Stimulated activated CD4-positive, alpha-beta T cell treated with anti-CD3 and anti-CD28 coated beads, Interleukin-15, amount 100 ng/mL, for 1 hour (primary cell): ENCODE data around the gene SOS1.
"Not testable (repeated sequence)": the region's sequence is repeated elsewhere in the genome, so short reads cannot be mapped to it uniquely, and the experiment has no call there.

ENCODE experiments used
- DNase-seq, 2 donors: peaks; one replicate each; pipeline ENCODE4 v3.0.0-alpha.2; 2020; ENCODE audit warnings: low read depth in 1 of 2, low spot score in 1 of 2

SOS1 gene

DNA sequence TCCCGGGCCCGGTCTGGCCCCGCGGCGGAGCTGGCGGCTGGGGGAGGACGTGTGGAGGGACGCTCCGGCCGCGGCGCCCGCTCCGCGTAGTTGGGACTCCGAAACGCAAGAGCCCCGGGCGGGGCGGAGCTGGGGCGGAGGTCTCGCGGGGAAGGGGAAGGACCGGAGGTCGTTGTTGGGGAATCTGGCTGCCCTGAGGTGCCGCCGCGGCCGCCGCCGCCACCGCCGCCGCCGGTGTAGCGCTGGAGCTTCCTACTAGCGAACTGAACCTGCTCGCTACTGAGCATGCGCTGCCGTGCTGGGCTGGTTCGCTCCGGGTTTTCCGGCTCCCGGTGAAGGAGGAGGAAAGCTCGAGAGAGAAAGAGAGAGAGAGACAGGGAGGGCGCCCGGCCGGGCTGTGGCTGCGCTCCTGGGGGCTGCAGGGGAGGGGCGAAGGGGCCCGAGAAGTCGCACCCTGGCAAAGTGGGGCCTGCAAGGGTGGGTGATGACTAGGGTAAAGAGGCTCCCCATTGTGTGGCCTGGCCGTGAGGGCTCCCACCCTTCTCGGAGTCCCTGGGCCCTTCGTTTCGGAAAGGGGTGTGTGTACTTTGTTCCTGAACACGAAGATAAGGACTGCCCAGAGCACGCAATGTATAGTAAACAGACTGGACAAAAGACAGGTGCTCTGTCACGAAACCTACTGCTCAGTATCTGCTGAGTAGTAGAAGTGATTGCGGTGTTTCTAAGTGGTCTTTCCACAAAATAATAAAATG is at the start of gene SOS1:
SOS1 (minus strand) TSS at position 281 of the 752 bp plus-strand sequence. CDS start 629 bp downstream, outside the sequence.
- peak; percentile 79 to 87 for DNase-seq

DNA sequence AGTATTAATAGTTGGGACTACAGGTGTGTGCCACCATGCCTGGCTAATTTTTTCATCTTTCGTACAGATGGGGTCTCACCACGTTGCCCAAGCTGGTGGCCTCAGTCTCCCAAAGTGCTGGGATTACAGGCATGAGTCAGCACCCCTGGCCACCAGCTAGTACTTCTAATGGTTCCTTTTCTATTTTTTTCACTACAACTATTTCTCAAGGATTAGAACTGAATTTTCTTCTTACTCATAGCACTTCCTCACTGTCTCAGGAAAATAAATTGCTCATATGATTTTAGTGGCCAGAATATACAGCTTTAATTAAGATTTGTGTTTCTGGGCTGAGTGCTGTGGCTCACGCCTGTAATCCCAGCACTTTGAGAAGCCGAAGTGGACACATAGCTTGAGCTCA is 43.2 kb upstream of the SOS1 start:
- no peak for DNase-seq

DNA sequence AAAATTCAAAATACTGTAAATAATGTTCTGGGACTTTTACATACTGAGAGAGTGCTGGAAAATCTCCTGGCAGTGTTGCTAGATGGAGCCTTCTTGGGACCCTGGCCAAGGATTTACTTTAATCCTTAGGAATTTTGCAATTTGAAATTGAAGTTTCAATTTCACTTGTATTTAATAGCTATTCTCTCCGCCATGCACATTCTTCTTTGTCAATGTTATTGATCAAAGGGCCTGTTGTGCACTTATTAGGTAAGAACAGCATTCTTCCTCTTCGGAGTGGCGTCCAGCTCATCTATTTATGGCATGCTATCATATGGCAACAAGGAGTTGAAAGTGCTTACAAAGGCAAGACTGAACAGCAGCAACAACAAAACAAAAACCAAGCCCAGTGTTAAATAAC is 40.1 kb upstream of the SOS1 start:
- no peak for DNase-seq

DNA sequence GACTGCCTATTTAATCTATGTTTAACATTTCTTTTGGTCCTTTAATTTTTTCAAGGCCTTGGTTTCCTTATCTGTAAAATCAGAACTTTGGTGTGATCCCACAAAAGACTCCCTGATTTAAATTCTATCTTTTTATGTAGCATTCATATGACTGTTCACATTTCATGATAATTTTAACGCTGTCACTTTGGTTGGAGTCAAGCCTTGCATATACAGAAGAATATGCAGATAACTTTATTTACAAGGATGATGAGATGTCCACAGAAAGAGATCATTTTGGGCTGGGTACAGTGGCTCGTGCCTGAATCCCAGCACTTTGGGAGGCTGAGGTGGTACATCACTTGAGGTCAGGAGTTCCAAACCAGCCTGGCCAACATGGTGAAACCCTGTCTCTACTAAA is 38.4 kb upstream of the SOS1 start:
- no peak for DNase-seq

DNA sequence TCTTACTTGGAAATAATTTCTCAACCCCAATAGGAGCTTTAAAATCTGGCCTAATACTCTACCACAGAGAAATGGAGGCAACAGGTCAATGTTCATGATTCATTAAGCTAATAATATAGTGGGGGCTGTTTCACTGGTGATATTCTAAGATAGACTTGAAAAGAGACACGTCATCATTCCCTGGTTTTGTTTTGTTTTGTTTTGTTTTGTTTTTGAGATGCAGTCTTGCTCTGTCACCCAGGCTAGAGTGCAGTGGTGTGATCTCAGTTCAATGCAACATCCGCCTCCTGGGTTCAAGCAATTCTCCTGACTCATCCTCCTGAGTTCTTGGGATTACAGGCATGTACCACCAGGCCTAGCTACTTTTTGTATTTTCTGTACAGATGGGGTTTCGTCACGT is 37.5 kb upstream of the SOS1 start:
- no peak for DNase-seq

DNA sequence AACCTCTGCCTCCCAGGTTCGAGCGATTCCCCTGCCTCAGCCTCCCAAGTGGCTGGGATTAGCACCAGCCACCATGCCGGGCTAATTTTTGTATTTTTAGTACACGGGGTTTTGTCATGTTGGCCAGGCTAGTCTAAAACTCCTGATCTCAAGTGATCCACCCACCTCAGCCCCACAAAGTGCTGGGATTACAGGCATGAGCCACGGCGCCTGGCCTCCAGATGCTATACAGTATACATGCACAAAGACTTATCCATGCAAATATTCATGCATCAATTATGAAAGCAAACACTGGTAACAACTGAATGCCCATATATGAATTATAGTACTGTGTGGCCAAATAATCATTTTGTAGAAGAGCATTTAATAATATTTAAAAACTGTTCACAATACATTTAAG is 36.0 kb upstream of the SOS1 start:
- DNase-seq, result no peak

DNA sequence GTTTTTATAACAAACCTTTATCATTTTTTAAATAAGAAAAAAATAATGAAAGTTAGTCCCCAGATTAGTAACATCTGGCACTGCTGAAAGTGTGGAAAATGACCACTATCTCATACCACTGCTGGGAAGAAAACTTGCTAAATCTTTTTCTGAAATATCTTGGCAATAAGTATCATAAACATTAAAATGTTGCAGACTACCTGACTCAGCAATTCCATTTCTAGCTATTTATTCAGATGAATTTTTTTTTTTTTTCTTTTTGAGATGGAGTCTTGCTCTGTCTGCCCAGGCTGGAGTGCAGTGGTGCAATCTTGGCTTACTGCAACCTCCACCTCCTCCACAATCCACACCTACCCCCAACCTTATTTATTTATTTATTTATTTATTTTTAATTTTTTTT is 35.3 kb upstream of the SOS1 start:
- DNase-seq, result no peak

DNA sequence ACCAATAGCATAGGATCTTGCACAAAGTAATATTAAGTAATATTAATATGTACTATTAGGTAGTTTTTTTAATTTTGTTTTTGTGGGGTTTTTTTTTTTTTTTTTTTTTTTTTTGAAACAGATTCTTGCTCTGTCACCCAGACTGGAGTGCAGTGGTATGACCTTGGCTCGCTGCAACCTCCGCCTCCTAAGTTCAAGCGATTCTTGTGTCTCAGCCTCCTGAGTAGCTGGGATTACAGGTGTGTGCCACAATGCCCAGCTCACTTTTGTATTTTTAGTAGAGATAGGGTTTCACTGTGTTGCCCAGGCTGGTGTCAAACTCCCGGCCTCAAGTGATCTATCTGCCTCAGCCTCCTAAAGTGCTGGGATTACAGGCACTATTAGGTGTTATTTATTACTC is 34.7 kb upstream of the SOS1 start:
- not testable (repeated sequence) for DNase-seq

DNA sequence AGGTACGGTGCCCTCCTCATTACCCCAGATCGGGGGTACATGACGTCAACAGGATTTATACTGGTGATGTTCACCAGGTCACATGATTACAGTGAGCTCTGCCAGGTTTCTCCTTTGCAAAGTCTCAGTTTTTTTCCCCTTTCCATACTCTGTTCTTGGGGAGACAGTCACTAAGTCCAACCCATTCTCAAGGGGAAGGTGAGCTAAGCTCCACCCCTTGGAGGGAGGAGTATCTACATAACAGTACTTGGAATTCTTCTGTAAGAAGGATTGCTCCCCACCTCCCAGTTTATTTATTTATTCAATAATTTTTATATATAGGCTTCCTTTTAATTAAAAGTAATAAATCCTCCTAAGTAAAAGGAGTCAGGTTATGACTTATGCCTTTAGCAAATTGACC is 34.1 kb upstream of the SOS1 start:
- no peak for DNase-seq

DNA sequence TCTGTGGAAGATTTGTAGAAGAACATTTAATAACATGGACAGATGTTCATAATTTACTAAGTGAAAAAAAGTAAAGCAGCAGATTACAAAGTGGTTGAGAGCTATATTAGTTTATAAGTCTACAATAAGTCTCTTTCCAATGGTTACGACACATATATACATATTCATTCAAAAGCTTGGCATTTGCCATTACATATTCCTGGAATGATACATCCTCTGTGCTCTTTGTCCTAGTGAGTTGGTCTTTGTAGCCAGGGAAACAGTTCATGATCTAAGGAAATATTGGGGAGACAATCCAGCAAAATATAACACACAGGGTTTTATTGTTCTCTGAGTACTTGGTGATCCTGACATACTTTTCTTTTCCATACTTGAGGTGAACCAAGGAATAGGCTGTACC is 32.5 kb upstream of the SOS1 start:
- DNase-seq, result no peak

DNA sequence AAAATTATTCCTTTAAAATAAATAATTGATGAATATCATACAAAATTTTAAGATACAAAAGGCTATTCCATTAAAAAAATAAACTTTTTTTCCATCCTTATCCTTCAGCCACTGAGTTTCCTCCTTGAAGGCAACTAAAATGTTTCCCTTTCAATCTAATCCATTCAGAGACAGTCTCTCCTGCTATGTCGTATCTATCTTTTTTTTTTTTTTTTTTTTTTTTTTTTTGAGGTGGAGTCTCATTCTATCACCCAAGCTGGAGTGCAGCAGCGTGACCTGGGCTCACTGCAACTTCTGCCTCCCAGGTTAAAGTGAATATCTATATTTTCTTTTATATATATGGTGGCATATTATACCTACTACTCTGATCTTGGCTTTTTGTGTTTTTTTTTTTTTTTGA is 31.7 kb upstream of the SOS1 start:
- DNase-seq, result no peak

DNA sequence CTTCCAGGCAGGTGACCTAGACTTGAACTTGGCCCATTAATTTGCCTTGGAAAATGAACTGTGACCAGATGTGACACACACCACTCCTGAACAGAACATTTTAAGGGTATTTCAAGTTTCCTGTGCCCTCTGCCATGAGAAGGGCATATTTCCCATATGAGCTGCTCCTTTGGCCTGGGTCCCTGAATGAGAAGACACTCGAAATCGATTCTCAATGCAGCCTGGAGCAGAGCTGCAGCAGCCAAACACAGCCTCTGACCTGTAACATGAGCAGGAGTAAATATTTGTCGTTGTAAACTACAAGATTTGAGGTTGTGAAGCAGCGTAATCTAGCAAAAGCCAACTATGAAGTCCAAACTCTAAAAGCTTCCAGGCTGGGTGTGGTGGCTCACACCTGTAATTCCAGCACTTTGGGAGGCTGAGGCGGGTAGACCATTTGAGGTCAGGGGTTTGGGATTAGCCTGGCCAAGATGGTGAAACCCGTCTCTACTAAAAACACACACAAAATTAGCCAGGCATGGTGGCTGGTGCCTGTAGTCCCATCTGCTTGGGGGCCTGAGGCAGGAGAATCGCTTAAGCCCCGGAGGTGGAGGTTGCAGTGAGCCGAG is 30.1 kb upstream of the SOS1 start:
- no peak for DNase-seq

DNA sequence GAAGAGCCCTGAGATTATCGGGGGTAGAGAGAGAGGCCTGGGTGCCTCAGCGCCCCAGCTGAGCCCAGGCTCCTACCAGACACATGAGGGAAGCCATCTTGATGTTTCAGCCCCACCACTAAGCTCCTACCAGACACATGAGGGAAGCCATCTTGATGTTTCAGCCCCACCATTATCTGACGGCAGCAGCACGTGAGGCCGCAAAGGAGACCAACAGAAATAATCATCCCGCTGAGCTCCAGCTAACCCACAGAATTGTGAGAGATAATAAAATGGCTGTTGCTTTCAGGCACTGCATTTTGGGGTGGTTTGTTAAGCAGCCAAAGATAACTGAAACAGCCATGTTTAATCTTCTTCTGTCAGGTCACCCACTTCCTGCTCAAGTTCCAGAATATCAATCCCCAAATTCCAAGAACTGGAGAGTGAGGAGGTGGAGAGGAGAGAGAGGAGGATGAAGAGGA is 29.3 kb upstream of the SOS1 start:
- no peak for DNase-seq

DNA sequence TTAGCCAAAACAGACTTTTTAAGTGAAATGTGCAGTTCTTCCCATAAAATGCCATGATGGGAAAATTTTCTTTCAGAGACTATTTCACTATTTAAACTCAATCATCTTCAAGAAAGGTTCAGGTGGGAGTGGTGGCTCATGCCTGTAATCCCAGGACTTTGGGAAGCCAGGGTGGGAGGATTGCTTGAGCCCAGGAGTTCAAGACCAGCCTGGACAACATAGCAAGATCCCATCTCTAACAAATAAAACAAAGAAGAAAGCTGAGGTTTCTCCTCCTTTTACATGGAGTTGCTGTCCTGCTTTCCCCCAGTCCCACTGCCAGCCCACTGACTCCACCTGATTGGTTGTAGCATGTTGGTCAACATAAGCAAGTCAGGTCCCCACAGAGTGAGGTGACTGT is 25.8 kb upstream of the SOS1 start:
- no peak for DNase-seq

DNA sequence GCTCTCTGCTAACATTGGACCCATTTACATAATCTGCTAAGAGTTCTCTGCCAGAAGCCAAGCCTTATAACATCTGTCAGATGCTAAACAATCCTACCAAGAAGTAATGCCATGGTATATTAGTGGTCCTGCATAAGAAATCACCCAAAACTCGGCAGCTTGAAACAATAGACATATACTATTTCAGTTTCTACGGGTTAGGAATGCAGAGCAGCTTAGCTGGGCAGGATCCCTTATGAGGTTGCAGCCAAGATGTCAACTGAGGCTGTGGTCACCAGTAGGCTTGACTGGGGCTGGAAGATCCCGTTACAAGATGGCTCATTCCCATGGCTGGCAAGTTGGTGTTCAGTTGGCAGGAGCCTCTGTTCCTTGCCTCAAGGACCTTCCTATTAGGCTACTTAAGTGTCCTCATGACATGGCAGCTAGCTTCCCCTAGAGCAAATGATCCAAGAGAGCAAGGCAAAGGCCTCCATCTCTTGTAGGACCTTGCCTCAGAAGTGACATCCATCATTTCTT is 25.1 kb upstream of the SOS1 start:
- no peak for DNase-seq

DNA sequence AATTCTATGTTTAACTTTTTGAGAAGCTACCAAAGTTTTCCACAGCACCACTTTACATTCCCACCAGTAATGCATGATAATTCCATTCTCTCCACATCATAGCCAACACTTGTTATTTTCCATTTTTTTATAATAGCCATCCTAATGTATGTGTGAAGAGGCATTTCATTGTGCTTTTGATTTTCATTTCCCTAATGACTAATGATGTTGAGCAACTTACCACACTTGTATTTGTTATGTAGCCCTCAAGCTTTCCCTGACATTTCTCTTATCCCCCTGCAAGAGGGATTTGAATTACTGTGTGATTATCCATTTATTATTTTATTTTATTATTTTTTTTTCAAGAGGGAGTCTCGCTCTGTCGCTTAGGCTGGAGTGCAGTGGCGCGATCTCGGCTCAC is 23.6 kb upstream of the SOS1 start:
- no peak for DNase-seq

DNA sequence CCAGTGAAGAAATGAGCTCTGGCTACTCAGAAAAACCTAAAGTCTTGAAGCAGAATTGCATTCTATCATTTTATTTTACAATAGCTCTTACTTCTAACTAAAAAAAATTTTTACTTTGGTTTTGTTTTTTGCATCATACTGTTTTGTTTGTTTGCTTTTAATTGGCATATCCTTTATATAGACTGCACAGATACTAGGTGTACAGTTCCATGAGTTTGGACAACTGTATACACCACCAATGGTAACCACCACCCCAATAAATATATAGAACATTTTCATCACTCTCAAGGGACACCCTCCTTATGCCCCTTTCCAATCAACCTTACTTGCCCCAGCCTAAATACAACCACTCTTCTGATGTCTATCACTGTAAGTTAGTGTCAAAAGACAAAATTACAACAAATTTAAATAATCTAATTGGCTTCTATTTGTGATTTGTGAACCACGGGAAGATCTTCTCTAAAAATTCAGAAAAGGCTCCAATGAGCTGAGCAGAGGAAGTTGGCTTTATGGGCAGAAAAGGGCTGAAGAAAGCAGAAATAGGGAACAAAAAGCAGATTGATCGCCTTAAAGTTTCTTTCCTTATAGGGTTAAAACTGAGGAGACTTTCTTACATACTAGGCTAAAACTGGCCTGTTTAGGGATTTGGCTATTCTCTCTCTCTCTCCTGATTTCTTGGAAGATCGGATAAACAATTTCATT is 22.2 kb upstream of the SOS1 start:
- no peak for DNase-seq

DNA sequence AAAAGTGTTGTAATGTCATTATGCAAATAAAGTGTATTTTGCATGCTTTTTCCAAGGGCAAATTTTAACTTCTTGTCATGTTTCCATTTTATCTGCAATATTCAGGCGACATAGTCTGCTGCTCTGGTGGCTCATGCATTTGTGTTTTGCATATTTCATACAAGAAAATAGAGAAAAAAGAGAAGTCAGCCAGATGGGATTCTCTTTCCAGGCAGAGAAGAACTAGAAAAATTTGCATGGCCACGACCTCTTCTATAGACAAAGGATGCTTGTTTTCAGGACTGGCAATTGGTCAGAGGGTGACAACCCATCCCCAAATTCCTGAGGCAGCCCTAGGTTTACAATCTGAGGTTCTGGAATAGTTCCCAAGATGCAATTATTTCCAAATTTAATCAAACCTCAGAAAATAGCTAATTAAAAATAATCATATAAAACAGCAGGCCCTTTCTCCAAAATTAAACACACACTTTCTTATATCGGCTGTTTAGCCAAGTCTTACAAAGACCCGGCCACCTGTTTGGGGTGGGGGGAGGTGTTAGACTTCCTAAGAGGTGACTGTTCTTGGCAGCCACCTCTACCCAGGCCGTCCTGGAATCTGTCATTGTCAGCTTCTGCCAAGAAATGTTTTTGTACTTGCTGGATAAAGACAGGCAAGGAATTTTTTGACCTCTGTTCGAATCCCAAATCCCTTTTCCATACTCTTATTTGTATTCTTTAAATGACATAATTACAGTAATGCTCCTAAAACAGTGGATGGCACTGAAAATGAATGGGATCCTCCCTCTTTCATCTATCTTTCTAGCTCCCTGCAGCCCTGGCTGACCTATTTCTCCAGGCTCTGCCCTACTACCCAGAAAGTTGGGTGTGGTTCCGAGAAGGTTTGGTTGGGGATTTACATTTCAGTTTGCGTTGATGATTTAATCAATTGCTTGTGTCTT is 20.8 kb upstream of the SOS1 start:
- no peak for DNase-seq

DNA sequence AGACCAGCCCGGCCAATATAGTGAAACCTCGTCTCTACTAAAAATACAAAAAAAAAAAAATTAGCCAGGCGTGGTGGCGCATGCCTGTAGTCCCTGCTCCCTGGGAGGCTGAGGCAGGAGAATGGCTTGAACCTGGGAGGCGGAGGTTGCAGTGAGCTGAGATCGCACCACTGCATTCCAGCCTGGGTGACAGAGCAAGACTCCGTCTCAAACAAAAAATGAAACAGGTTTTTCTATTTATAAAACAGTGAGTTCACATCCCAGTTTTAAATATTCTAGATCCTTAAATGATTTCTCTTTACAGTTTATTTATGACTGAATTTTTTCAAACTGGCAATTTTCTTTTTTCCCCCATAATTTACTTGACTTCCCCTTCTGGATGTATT is 20.1 kb upstream of the SOS1 start:
- DNase-seq, result not testable (repeated sequence)

DNA sequence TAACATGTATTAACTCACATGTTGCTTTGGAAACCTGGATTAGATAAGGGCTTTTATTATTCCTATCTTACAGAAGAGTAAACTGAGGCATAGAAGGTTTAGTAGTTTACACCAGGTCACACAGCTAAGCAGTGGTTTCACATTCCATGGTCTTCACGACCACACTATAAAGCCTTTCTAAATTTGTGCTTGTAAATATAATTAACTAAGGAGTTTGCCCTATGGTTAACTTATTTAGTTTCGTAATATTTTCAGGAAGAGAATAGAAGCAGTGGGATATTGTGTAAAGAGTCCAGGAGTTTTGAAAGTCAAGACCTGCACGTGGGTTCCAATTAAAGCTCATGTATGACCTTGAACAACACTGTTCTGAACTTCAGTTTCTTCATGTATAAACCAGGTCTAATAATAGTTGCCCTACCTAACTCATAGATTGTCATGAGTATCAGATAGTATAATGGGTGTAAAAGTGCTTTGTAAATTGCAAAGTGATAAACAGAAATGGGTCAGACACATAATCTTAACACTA is 19.5 kb upstream of the SOS1 start:
- DNase-seq, result no peak
